GM23248 (cell line): ENCODE measurements around the gene CDC14A. TPM values are rescaled to one million over a fixed set of nuclear protein-coding genes. Genes with fewer than 3 reads are reported as not detected.

Experiments
- DNase-seq: peaks from one replicate; pipeline ENCODE4 v3.0.0-alpha.2; 2015
- H2AFZ ChIP-seq: fragments of 200-600 bp; sonication (generic); 2 replicates; pipeline ENCODE4 v1.6.1; 2016; ENCODE audit warnings: antibody characterized with exemption
- H3F3A ChIP-seq: fragments of 200-600 bp; sonication (generic); 2 replicates; pipeline ENCODE4 v1.6.1; 2016; ENCODE audit warnings: mild to moderate bottlenecking, antibody characterized with exemption, mixed run types; ENCODE audit not compliant: insufficient read depth
- H3K27ac ChIP-seq: fragments of 200-600 bp; sonication (generic); 2 replicates; pipeline ENCODE4 v1.5.1; 2016; ENCODE audit warnings: mild to moderate bottlenecking
- H3K27me3 ChIP-seq: fragments of 200-600 bp; sonication (generic); replicated peaks from 2 replicates; pipeline ENCODE4 v1.6.1; 2016; ENCODE audit warnings: mild to moderate bottlenecking; ENCODE audit not compliant: insufficient read depth
- H3K36me3 ChIP-seq: fragments of 200-600 bp; sonication (generic); 2 replicates; pipeline ENCODE4 v1.6.1; 2016; ENCODE audit warnings: low read depth, mild to moderate bottlenecking
- H3K4me1 ChIP-seq: fragments of 200-600 bp; sonication (generic); 2 replicates; pipeline ENCODE4 v1.6.1; 2016; ENCODE audit warnings: mild to moderate bottlenecking; ENCODE audit not compliant: insufficient read depth
- H3K4me2 ChIP-seq: fragments of 200-600 bp; sonication (generic); one replicate; pipeline ENCODE4 v1.6.1; 2016; ENCODE audit warnings: mild to moderate bottlenecking; ENCODE audit not compliant: unreplicated experiment
- H3K4me3 ChIP-seq: fragments of 200-600 bp; sonication (generic); 2 replicates; pipeline ENCODE4 v1.5.1; 2016; ENCODE audit warnings: mild to moderate bottlenecking
- H3K79me2 ChIP-seq: fragments of 200-600 bp; sonication (generic); 2 replicates; pipeline ENCODE4 v1.6.1; 2016; ENCODE audit warnings: mild to moderate bottlenecking; ENCODE audit not compliant: insufficient read depth
- H3K9ac ChIP-seq: fragments of 200-600 bp; sonication (generic); 2 replicates; pipeline ENCODE4 v1.6.1; 2016; ENCODE audit warnings: mild to moderate bottlenecking
- H3K9me2 ChIP-seq: fragments of 200-600 bp; sonication (generic); 2 replicates; pipeline ENCODE4 v1.6.1; 2016; ENCODE audit warnings: mixed run types, mild to moderate bottlenecking, moderate library complexity; ENCODE audit not compliant: insufficient read depth
- H3K9me3 ChIP-seq: fragments of 200-600 bp; sonication (generic); one replicate; pipeline ENCODE4 v1.6.1; 2017; ENCODE audit warnings: low read depth
- H4K20me1 ChIP-seq: fragments of 200-600 bp; sonication (generic); 2 replicates; pipeline ENCODE4 v1.6.0; 2016; ENCODE audit not compliant: insufficient read depth
- EZH2 ChIP-seq: fragments of 200-600 bp; sonication (generic); IDR thresholded peaks from 2 replicates; pipeline ENCODE4 v1.6.1; 2018; ENCODE audit warnings: antibody characterized with exemption, mild to moderate bottlenecking; ENCODE audit not compliant: insufficient read depth, poor library complexity, severe bottlenecking
- EZH2phosphoT487 ChIP-seq: fragments of 200-600 bp; sonication (generic); IDR thresholded peaks from 2 replicates; pipeline ENCODE4 v1.6.1; 2018; ENCODE audit warnings: antibody characterized with exemption, moderate library complexity, mild to moderate bottlenecking, low read depth; ENCODE audit not compliant: insufficient read depth
- WGBS, 2 experiments: methylation state at CpG; one replicate each; pipeline ENCODE4 v1.1.6; 2015 to 2017; ENCODE audit warnings: low lambda C conversion rate in 2 of 2, low coverage in 1 of 2; ENCODE audit errors: missing lambda C conversion rate in 2 of 2; 5-methylcytosine and 5-hydroxymethylcytosine counted together
- in situ Hi-C: fragments of 300-500 bp; cut with MboI; formaldehyde crosslinking; loops from 2 replicates; pipeline ENCODE4 v1.15.0; 2020
- polyA plus RNA-seq: library from polyadenylated mRNA; unstranded; fragments of >200 nt; fragmentation: Nextera tagmentation; extraction: Ambion mirVana; gene quantifications from 2 replicates; pipeline ENCODE4 v1.2.1, GENCODE V29; 2016
- total RNA-seq: library from RNA; depleted of rRNA; stranded (reverse); fragments of >200 nt; shearing (Covaris generic); gene quantifications from 2 replicates; pipeline ENCODE4 v1.2.3, GENCODE V29; 2014

CDC14A gene
- total and polyA plus RNA-seq, 2 experiments from 2014 or later: 1.5 to 1.8 TPM

- Histone ChIP-seq H3F3A (peaks cover 4% of the 10 kb centered on the region; the same call in 1 of the 2 replicates), H3K27ac (no peak overlapping the region), H3K4me3 (no peak overlapping the region), H3K9ac (no peak overlapping the region), H3K79me2 (no peaks in the 10 kb centered on the region), H3K36me3 (no peaks in the 10 kb centered on the region), H3K4me1 (peaks cover 9% of the 10 kb centered on the region), H3K4me2 (no peak overlapping the region), H2AFZ (no peak overlapping the region), H3K9me2 (no peaks in the 10 kb centered on the region), H4K20me1 (no peaks in the 10 kb centered on the region), H3K27me3 (no peaks in the 10 kb centered on the region), H3K9me3 (no peaks in the 10 kb centered on the region)
- TF ChIP-seq EZH2 (no peak), EZH2phosphoT487 (no peak)
- peak; percentile 40 for DNase-seq
- in situ Hi-C loops: no loop called here
- WGBS, 2 experiments: 33 to 48% methylated on average over 2 of the region's 2 CpGs
Observed at GRCh38 chr1:100358210-100358609, 5.9 kb downstream of the CDC14A start.

GRCh38 chr1:100359139-100359538, 6.8 kb downstream of the CDC14A start:
- Histone ChIP-seq H3F3A (no peaks in the 10 kb centered on the region), H2AFZ (no peak overlapping the region), H3K9me2 (no peaks in the 10 kb centered on the region), H3K9me3 (no peaks in the 10 kb centered on the region), H3K4me1 (peaks cover 1% of the 10 kb centered on the region), H3K79me2 (no peaks in the 10 kb centered on the region), H3K27me3 (no peaks in the 10 kb centered on the region), H3K4me2 (no peak overlapping the region), H4K20me1 (no peaks in the 10 kb centered on the region), H3K9ac (no peak overlapping the region), H3K36me3 (no peaks in the 10 kb centered on the region), H3K27ac (no peak overlapping the region), H3K4me3 (no peak overlapping the region)
- DNase-seq: no peak
- TF ChIP-seq EZH2 (no peak), EZH2phosphoT487 (no peak)
- 24 to 29% methylated on average over 1 of the region's 1 CpG for WGBS, 2 experiments
- in situ Hi-C loops: no loop called here

GRCh38 chr1:100360790-100361510, 8.6 kb downstream of the CDC14A start:
- no peak overlapping the region for H3K4me3 ChIP-seq
- peak; percentile 40 for DNase-seq

GRCh38 chr1:100361511-100362089, 9.3 kb downstream of the CDC14A start:
- H3K9me2 ChIP-seq: no peaks in the 10 kb centered on the region

More at GRCh38 chr1:100360790-100361510, 8.6 kb downstream of the CDC14A start:
- H3K36me3 ChIP-seq: no peaks in the 10 kb centered on the region
- WGBS, 2 experiments: 12% methylated on average over 2 of the region's 2 CpGs
- H3K27ac ChIP-seq: no peak overlapping the region
- no peaks in the 10 kb centered on the region for H3K9me2 ChIP-seq
- no peaks in the 10 kb centered on the region for H3K9me3 ChIP-seq
- H3K4me1 ChIP-seq: no peaks in the 10 kb centered on the region
- H3F3A ChIP-seq: no peaks in the 10 kb centered on the region
- no peak overlapping the region for H2AFZ ChIP-seq
- no peak for TF ChIP-seq EZH2phosphoT487
- no peak for TF ChIP-seq EZH2
- no peak overlapping the region for H3K9ac ChIP-seq
- H3K79me2 ChIP-seq: no peaks in the 10 kb centered on the region
- in situ Hi-C loops: no loop called here
- no peaks in the 10 kb centered on the region for H3K27me3 ChIP-seq
- H4K20me1 ChIP-seq: no peaks in the 10 kb centered on the region
- H3K4me2 ChIP-seq: no peak overlapping the region

More at GRCh38 chr1:100361511-100362089, 9.3 kb downstream of the CDC14A start:
- Histone ChIP-seq H3K4me2 (no peak overlapping the region), H3K4me3 (no peak overlapping the region), H3K36me3 (no peaks in the 10 kb centered on the region), H3F3A (no peaks in the 10 kb centered on the region), H3K79me2 (no peaks in the 10 kb centered on the region), H4K20me1 (no peaks in the 10 kb centered on the region), H3K27ac (no peak overlapping the region), H3K9ac (no peak overlapping the region), H3K27me3 (no peaks in the 10 kb centered on the region), H3K4me1 (no peaks in the 10 kb centered on the region), H2AFZ (no peak overlapping the region), H3K9me3 (no peaks in the 10 kb centered on the region)
- no peak for DNase-seq
- in situ Hi-C loops: no loop called here
- TF ChIP-seq EZH2: no peak
- no peak for TF ChIP-seq EZH2phosphoT487
- 93 to 94% methylated on average over 5 of the region's 5 CpGs for WGBS, 2 experiments
